LNCAP (cell line): ENCODE data around the gene EFCAB10.
A peak's percentile ranks its signal among the peaks of the same experiment; 100 is the strongest.

Experiments used
- TF ChIP-seq, protein P1 (sequence below): fragments of 450-650 bp; IDR thresholded peaks from 2 replicates; pipeline ENCODE4 v1.5.1; 2017; ENCODE audit warnings: mild to moderate bottlenecking

Gene EFCAB10

DNA sequence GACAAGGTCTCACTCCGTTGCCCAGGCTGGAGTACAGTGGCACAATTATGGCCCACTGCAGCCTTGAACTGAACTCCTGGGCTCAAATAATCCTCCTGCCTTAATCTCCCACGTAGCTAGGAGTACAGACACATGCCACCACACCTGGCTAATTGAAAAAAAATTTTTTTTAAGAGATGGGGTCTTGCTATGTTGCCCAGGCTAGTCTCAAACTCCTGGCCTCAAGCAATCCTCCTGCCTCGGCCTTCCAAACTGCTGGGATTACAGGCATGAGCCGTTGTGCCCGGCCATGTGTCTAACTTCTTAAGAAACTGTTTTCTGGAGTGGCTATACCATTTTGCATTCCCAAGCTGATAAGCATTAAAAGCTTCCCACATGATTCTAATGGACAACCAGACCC is 9.5 kb upstream of the EFCAB10 start:
- TF ChIP-seq, protein P1, sequence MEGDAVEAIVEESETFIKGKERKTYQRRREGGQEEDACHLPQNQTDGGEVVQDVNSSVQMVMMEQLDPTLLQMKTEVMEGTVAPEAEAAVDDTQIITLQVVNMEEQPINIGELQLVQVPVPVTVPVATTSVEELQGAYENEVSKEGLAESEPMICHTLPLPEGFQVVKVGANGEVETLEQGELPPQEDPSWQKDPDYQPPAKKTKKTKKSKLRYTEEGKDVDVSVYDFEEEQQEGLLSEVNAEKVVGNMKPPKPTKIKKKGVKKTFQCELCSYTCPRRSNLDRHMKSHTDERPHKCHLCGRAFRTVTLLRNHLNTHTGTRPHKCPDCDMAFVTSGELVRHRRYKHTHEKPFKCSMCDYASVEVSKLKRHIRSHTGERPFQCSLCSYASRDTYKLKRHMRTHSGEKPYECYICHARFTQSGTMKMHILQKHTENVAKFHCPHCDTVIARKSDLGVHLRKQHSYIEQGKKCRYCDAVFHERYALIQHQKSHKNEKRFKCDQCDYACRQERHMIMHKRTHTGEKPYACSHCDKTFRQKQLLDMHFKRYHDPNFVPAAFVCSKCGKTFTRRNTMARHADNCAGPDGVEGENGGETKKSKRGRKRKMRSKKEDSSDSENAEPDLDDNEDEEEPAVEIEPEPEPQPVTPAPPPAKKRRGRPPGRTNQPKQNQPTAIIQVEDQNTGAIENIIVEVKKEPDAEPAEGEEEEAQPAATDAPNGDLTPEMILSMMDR = no peak

DNA sequence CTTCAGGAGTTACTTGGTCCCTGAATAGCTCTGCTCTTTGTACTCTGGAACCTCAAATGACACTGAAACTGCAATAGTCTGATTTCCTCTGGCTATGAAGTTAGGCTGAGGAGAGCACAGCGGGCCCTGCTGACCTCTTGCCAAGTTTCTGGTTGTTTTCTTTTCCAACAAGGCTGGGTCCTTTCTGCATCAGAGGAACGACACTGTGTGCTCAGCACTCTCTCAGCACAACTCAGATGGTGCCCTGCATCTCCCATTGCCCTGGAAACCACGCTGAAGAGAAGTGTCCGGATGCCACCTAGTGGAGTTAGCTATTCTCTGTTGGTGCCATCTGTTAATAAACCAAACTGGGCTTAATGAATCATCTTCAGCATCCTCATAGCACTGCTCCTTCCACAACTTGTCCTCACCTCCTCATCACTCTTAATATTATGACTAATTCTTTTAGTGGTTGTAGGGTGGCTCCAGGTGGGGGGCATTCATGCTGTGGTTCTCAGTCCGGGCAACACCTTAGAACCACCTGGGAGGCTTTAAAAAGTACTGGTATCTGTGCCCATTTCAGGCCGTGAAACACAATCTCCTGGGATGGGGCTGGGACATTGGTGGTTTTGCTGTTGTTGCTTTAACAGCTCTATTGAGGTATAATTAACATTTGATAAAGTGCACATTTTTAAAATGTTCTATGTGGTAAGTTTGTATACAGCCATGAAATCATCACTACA is 8.2 kb upstream of the EFCAB10 start:
- TF ChIP-seq, protein P1 = peak; percentile 86

DNA sequence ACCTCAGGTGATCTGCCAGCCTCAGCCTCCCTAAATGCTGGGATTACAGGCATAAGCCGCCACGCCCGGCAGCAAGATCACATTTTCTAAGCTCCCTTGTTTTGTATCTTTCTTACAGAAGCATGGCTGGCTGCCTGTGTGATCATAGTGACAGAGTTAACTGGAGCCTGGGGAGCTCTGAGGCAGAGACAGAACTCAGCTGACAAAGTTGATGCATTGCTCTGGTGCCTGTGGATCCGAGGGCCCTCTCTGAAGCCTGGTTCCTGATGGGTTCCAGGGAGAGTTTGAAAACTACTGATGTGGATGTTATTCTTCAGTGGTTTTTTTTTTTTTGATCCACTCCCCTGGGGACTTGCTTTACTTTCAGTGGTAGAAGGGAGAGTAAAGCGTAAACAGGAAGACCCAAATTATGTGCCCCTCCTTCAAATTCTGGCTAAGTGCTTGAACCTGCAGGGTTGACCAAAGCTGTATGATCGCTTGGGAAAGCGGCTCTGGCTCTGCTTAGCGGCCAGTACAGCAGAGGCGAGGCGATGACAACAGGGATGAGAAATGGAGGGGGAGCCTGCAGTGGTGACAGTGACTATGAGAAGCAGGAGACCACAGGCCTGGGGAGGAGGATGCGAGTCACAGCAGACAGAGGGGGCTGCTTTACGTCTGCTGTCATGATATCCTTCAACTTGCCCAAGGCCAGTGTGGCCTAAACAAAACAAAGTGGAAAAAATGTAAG is 6.8 kb upstream of the EFCAB10 start:
- TF ChIP-seq, protein P1 = no peak

DNA sequence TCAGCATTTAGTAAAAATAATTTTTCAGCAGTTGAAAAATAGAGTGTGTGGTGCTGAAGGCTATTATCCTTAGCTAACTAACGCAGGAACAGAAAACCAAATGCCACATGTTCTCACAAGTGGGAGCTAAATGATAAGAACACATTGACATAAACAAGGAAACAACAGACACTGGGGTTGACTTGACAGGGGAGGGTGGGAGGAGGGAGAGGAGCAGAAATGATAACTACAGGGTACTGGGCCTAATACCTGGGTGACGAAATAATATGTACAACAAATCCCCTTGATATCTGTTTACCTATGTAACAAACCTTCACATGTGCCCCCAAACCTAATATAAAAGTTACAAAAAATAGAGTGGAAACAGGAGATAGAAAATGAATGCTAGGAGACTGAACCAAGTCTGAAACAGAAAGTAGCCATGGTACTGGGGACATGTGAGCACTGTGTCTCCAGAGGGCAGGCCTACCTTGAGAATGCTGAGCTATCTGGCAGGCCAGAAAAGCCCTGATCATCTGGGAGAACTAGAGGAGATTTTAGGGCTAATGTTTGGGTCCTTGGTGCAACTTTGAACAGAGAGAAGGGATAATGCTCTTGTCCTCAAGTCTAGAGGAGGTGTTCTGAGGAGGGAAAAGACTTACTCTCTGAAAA is 4.7 kb upstream of the EFCAB10 start:
- TF ChIP-seq, protein P1 = no peak

DNA sequence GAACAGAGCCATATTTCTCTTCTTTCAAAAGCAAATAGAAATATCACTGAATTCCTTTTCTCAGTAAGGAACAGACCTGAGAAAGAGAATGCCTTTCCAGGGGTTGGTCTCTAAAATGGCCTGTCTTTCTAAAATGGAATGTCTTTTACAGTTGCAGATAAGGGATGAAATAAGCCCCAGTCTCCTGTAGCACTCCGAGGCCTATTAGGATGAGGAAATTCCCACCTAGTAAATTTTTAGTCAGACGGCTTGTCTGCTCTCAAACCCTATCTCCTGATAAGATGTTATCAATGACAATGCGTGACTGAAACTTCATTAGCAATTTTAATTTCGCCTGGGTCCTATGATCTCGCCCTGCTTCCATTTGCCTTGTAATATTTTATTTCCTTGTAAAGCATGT is 2.9 kb upstream of the EFCAB10 start:
- TF ChIP-seq, protein P1 = no peak

DNA sequence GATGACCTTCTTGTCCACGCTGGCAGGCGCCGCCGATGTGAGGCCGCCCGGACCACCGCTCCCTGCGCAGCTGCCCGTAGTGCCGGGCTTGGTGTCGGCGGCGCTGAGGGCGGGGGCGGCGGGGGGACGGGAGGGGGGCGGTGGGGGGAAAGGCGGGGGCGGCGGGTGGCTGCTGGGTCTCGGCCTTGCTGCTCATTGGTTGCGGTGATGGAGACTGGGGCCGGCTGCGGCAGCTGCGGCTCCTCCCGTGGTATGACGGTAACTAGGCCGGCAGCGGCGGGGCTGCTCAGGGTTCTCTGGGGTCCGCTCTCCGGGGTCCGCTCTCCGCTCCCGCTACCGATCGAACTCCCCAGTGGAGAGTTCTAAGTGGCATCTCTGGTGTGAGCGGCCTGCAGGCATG is 1.8 kb upstream of the EFCAB10 start:
- TF ChIP-seq, protein P1 = no peak

DNA sequence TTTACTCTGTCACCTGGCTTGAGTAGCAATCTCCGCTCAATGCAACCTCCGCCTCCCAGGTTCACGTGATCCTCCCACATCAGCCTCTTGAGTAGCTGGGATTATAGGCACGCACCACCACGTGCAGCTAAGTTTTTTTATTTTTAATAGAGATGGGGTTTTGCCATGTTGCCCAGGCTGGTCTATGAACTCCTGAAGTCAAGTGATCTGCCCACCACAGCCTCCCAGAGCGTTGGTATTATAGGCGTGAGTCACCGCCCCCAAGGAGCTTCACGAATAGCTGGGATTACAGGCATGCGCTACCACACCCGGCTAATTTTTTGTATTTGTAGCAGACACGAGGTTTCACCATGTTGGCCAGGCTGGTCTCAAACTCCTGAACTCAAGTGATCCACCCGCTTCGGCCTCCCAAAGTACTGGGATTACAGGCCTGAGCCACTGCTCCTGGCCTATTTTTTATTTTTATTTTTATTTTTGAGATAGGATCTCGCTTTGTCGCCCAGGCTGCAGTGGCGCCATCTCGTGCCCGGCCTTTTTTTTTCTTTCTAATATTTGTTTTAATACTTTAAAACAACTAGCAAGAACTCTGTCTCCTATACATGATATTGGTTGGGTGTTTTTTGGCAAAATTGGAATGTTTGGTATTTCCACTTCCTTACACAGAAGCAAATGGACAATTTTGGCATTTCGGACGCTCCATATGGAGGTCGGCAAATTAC is 1.1 kb downstream of the EFCAB10 start:
- TF ChIP-seq, protein P1 = peak; percentile 37
